ENCODE results near the gene DSTYK.
"Not testable (repeated sequence)": the region's sequence is repeated elsewhere in the genome, so short reads cannot be mapped to it uniquely, and the experiment has no call there.

DSTYK gene

DNA sequence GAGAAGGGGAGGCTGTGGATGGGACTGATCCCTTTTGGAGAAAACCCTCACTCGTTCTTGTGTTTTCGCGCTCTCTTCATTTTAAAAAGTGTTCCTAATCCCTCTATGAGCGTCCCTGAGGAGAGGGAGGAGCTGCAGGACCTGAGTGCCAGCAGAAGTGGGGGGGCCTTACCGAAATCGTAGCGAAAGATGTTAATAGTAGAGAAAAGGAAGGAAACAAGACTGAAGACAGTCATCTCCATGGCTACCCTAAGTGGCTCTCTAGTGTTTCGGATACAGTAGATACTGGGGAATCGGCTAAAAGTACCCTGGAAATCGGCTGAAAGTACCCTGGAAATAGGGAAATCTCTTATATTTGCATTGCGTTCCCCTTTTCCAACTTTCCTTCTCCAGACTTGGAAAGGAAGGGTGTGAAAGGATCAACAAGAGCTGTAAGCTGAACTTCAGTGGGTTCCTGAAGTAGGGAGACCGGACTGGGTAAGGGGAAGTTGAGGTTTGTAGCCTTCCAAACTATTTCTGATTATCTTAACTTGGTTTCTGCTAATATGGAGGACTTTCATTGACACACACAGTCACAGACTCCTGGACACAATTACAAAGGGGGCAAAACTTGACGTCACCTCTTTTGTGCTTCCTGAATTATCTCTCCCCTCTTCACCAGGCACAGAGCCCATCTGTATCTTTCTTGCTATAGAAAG is 486 bp upstream of the DSTYK start:
- DNase-seq, result no peak

- no peak for DNase-seq
These were observed 740 bp downstream of the DSTYK start for GRCh38 chr1:205210756-205211168.

DNA sequence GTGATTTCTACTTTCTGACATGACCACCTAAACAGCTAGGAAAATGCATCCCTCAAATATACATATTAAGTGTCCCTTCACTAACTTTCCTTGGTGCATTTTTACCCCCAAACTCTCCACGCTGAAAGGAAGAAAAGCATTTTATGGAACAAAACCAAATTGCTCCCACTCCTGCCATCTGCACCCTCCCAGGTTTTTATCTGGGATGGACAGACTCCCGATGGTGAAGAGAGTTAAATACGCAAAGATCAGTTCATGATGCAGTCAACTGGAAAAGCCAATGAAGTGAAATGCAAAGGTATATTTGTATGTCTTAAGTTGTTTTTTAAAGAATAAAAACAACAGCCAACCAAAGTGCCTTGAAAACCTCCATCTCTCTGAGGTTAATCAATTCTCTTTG is 2.7 kb downstream of the DSTYK start:
- no peak for DNase-seq

DNA sequence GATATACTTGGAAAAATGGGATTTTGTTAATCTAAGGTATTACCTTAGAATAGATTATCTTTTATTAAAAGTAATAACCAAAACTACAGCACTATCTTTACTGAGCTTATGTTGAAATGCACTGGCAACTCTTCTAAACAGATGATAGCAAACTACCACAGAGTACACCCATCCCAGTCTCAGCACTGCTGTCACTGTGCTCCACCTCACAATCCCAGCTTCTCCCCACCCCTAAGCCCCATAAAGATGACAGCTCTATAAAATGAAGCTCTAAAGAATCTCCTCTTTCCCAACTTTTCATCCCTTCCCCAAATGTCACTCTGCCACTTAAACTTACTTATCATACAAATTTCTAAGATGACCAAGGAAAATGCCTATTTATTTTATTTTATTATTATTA is 6.4 kb downstream of the DSTYK start:
- DNase-seq, result no peak

DNA sequence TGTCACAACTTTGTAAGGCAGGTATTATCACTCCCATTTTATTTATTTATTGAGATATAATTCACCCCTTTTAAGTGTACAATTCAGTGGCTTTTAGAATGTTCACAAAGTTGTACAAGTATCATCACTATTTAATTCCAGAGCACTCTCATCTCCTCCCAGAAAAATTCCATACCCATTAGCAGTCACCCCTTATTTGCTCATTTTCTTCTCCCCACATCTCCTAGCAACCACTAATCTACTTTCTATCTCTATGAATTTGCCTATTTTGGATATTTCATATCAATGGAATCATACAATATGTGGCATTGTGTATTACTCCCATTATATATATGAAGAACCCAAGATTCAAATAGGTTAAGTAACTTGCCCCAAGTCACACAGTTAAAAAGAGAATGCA is 7.0 kb downstream of the DSTYK start:
- DNase-seq, result no peak

DNA sequence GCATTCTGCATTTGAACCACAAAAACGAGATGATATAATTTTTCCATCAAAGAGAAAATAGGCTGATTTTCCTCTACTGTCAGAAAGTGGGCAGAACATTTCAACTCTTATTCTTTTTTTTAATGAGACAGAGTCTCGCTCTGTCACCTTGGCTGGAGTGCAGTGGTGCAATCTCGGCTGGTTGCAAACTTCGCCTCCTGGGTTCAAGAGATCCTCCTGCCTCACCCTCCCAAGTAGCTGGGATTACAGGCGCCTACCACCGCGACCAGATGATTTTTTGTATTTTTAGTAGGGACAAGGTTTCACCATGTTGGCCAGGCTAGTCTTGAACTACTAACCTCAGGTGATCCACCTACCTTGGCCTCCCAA is 11.6 kb downstream of the DSTYK start:
- DNase-seq, result no peak

GRCh38 chr1:205199090-205199930 is 12.2 kb downstream of the DSTYK start:
- no peak for DNase-seq

DNA sequence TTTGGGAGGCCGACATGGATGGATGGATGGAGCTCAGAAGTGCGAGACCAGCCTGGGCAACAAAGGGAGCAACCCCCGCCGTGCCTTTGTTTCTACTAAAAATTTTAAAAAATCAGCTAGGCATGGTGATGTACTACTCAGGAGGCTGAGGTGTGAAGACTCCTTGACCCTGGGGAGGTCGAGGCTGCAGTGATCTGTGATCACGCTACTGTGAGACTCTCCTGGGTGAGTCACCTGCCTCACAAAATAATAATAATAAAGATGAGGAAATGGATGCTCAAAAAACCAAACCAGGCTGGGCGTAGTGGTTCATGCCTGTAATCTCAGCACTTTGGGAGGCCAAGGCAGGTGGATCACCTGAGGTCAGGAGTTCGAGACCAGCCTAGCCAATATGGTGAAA is 19.2 kb downstream of the DSTYK start:
- no peak for DNase-seq

DNA sequence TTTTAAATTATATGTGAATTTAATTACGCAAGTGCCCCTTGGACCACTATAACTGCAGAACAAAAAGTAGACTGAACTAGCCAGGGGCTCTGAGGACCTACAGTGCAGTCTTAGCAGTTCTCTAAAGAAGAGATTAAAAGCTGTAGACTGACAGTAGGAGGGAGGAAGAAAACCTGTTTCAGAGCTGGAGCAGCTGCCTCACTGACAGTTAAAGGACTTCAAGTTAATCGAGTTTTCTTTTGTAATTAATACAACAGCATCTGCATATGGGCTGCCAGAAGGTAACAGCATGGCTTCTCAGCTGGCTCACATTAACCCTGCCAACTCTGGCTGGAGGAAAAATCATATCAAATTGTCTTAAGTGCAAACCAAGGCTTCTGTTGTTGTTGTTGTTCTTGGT is 19.9 kb downstream of the DSTYK start:
- no peak for DNase-seq

GRCh38 chr1:205190845-205191577 is 20.5 kb downstream of the DSTYK start:
- no peak for DNase-seq

DNA sequence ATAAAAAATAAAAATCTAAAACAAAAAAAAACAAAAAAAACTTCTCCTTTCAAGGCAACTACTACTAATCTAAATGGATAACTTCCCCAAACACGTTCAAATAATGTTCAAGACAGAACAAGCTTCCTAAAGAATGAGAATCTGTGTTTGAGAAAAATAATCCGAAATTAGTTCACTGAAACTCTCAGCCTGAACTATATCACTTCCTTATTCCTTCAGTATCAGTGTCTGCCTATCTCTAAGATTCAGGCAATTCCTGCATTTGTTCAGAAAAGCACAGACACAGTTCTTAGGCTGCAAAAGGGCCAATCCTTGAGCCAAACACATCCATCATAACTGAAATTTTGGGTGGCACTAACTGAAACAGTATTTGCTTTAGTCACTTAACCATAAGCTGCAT is 22.4 kb downstream of the DSTYK start:
- DNase-seq, result no peak

GRCh38 chr1:205188596-205188995 is 22.9 kb downstream of the DSTYK start:
- DNase-seq, result no peak

DNA sequence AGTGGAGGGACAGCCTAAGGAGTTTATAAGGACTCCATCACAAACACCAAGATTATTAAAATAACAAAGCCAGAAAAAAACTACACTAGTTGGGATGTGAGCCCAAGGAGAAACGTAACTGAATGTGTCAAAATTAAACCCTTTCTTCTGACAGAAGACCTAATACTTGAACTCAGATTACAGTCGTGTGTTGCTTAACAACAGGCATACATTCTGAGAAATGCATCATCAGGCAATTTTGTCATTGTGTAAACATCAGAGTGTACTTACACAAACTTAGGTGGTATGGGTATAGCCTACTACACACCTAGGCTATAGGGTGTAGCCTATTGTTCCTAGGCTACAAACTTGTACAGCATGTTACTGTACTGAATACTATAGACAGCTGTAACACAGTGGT is 23.4 kb downstream of the DSTYK start:
- DNase-seq, result no peak

GRCh38 chr1:205187420-205187819 is 24.1 kb downstream of the DSTYK start:
- DNase-seq, result no peak

GRCh38 chr1:205186191-205186590 is 25.3 kb downstream of the DSTYK start:
- DNase-seq, result no peak

DNA sequence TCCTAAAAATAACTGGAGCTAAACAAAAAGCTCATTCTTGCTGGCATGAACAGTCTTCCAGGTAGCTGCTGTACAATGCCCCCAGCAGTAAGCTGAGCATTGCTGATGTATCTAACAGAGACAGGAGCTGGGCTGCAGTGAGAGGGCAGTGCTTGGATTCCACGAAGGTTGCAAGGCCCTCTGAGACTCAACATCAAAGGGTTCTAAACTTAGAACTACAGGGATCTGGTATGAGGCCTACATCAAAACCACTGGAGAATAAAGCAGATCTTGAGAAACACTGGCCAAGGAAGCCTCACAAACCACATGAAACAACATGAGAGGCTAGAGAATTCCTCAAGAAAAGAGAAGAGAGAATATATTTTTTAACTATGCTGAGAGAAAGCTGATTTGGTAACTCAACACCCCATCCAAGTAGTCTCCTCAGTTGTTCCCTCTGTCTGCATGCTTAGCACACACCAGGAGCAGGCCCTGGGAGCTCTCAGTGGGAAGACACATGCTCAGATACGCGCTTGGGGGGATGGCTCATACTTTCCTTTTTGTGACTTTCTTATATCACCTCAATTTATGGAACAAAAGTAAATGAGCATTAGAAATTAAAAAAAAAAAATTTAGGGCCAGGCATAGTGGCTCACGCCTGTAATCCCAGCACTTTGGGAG is 27.7 kb downstream of the DSTYK start:
- DNase-seq, result no peak

DNA sequence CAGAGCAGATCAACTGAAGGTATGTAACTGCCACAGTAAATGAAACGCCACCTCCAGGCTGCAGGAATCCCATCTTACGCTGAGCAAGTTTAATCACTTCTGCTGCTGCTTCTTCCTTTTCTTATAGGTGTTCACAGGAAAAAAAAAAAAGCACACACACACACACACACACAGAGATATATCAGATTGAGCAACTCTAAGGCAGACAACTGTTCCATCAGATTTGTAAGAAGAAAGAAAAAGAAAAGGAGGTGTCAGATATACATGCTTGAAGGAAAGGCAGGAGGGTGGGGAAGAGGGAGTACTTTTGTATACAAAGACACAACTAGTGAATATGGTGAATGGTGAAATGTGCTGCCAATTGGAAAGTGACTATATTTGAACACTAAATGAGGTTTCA is 28.6 kb downstream of the DSTYK start:
- DNase-seq, result no peak

- not testable (repeated sequence) for DNase-seq
These were observed 31.2 kb downstream of the DSTYK start for GRCh38 chr1:205180331-205180730.

GRCh38 chr1:205179842-205180241 is 31.7 kb downstream of the DSTYK start:
- no peak for DNase-seq

DNA sequence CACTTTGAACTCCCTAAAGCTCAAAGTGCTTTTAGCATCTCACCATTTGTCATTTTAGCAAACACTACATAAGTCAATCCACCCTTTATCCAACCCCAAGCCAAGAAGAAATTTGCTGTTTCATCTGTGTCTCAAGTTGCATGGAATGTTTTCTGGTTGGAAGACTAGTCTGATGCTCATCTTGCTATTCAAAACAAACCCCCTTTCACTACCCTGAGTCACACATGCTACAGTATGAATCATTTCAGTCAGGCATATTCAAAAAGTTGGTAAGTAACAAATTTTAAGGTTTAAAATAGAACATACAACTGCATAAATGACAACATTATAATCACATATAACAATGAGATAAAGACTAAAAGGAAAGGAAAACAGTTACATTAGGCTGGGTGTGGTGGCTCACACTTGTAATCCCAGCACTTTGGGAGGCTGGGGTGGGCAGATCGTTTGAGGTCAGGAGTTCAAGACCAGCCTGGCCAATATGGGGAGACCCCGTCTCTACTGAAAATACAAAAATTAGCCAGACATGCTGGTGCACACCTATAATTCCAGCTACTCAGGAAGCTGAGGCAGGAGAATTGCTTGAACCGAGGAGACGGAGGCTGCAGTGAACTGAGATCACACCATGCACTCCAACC is 38.7 kb downstream of the DSTYK start:
- DNase-seq, result no peak

GRCh38 chr1:205171369-205171768 is 40.1 kb downstream of the DSTYK start:
- no peak for DNase-seq

- DNase-seq, result no peak
These were observed 40.8 kb downstream of the DSTYK start for GRCh38 chr1:205170532-205171269.
